ENCODE data around the gene MARVELD1.

Gene MARVELD1

DNA sequence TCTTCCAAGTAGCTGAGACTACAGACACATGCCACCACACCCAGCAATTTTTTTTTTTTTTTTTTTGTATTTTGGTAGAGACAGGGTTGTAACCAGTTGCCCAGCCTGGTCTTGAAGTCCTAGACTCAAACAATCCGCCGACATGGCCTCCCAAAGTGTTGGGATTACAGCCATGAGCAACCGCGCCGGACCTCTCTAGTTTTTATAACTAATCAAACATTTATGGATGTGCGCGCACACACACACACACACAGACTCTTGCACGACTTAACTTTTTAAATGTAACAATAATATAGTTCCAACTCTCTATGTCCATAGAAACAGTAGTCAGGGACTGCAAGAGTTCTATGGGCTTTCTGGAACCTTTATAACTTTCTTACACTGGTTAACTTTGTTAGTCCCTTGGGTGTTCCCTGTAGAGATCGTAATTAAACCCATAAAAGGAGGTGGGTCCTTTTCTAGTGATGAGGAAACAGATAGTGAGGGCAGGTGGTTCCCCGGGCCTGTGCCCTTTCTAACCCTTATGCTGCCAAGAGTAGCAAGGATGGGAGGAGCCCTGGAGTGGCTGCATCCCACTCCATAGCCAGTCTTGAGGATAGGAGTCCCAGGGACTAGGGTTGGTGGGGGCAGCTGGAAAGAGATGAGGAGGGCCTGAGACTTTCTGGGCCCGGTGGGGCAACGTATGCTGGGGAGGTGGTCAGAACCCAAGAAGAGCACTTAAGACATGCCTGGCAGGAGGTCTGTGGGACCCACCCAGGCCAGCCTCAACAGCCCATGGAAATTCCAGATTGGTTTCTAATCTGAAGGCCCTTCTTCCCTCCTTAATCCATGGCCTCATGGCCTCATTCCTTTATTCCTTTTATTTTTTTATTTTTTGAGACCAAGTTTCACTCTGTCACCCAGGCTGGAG is 8.6 kb downstream of the MARVELD1 start:
- no peak for DNase-seq (ENCODE audit: low read depth)

DNA sequence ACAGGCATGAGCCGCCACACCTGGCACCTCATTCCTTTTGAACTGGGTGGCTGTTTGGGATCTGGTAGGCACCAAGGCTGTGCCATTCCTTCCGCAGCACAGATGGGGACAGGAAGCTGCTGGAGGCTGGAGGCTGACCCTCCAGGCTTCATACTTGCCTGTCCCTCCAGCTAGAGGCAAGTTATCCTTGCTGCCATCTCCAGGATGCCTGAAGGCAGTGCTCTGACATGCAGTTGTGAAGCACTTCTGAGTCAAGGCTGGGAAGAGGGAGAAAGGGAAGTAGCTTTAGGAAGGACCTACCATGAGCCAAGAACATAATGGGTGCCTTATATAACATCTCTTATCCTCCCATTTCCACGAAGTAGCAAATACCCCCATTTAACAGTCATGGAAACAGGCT is 9.5 kb downstream of the MARVELD1 start:
- DNase-seq (ENCODE audit: low read depth) = no peak

DNA sequence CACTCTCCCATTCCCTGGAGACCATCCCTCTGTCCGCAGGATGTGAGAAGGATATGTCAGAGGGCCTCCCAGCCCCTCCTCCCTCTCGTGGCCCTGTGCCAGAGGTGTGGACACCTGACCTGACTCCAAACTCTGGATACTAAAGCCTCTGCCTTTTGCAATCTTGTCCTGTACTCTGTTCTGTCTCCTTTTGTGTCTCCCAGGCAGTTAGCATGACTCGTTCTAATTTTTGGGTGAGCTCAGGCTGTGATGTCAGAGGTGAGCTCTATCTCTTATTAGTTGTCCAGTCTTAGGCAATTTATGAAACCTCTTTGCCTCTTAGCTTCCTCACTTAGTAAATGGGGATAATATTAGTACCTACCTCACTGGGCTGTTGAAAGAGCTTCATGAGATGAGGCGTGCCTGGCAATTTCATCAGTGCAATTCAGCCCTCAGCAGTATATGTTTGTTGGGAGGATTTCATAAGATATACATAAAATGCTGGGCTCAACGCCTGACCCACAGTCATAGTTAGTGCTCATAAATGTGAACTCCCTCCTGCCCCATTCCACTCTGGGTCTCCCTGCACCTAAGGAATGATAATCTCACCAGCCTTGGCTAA is 10.9 kb downstream of the MARVELD1 start:
- DNase-seq (ENCODE audit: low read depth) = no peak

DNA sequence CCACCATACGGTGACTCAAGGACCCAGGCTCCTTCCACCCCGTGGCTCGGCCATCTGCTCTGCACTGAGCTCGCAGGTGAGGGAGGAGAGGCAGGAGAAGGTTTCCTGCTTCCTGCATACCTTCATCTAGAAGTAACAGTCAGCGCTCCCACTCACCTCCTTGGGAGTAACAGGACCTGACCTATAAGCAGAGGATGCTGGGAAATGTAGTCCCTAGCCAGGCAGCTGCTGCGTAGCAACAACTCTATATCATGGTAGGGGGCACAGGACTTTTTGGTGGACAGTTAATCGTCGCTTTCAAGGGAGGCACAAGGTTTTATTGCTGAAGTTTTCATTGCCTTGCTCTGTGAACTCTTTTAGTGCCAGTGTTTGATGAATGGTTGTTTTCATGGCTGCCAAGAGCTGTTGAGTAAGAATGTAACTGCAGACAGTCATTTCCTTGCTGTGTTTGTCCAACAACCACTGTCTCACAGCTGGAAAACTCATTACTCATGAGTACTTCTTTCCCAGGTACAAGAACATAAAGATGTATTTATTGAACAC is 13.2 kb downstream of the MARVELD1 start:
- DNase-seq (ENCODE audit: low read depth) = no peak

DNA sequence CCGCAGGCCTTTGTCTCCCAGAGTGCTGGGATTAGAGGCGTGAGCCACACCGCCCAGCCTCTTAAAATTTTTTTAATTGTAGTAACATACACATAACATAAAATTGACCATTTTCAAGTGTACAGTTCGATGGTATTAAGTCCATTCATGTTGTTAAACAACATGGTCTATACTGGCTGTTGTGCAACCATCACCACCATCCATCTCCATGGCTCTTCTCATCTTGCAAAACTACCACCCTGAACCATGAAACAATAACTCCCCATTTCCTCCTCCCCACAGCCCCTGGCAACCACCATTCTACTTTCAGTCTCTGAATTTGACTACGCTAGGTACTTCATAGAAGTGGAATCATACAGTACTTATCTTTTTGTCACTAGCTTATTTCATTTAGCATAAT is 15.5 kb downstream of the MARVELD1 start:
- DNase-seq (ENCODE audit: low read depth) = no peak

DNA sequence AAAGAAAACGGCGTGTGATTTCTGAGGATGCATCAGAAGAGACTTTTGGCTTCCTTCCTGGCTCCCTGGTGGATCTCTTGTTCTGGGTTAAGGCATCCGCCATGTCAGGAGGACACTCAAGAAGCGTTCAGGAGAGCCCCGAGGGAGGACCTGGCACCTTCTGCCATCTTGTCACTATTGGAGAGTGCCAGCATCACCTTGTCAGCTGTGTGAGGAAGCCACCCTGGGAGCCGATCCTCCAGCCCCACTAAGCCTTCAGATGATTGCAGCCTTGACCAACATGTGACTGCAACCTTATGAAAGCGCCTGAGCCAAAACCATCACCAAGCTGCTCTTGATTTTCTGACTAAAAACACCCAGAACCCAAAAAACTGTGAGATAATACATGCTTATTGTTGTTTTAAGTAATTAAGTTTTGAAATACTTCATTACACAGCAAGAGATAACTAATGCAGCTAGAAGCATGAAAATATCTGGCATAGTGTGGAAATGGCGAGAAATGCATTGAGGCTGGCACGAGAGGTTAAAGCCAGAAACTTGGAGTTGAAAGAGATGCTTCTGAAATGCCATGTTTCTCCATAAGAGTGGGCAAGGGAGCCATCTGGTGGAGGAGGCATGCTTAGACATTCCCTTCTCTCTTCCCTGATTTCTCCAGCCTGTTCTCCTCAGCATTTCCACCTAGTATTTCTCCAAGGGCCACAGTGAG is 18.0 kb downstream of the MARVELD1 start:
- peak; percentile 20 for DNase-seq (ENCODE audit: low read depth)

DNA sequence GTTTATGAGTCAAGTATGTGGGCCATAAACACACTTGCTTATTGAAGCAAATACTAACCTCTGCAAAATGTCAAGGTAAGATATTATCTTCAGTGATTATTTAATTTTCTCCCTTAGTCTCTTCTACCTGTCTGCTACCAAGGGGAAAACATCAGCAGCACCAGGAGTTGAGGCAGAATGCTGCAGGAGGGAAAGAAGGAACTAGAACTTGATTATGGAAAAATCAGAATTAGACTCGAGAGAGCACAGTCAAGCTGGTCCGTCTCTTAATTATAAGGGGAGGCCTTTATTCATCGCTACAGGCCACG is 18.5 kb downstream of the MARVELD1 start:
- no peak for DNase-seq (ENCODE audit: low read depth)

DNA sequence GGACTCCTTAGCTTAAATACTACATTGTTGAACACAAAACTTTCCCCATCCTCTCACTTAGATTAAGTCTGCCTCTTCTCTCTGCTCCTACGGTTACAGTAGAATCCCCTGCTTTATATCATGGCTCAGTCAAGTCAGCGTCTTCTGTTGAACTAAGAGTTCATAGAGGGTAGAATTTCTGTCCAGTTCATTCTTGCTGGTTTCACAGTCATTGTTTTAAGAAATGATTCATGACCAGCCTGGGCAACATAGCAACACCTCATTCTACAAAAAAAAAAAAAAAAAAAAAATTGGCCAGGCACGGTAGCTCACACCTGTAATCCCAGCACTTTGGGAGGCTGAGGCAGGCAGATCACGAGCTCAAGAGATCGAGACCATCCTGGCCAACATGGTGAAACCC is 19.7 kb downstream of the MARVELD1 start:
- no peak for DNase-seq (ENCODE audit: low read depth)

DNA sequence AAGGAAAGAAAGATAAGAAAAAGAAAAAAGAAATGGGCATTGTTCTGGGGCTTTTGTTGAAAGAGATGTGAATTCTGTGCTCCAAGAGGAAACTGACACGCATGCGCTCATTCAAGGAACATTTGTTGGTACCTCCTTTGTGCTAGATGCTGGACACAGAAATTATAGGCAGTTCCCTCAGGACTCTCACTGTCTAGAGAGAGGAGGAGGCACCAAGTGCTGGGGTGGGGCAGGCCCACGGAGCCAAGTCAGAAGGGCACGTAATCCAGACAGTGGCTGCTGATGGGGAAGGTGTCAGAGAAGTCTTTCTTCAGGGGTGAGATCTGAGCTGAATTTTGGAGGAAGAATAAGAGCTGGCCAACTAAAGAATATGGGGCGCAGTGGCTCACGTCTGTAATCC is 20.5 kb downstream of the MARVELD1 start:
- DNase-seq (ENCODE audit: low read depth) = no peak

DNA sequence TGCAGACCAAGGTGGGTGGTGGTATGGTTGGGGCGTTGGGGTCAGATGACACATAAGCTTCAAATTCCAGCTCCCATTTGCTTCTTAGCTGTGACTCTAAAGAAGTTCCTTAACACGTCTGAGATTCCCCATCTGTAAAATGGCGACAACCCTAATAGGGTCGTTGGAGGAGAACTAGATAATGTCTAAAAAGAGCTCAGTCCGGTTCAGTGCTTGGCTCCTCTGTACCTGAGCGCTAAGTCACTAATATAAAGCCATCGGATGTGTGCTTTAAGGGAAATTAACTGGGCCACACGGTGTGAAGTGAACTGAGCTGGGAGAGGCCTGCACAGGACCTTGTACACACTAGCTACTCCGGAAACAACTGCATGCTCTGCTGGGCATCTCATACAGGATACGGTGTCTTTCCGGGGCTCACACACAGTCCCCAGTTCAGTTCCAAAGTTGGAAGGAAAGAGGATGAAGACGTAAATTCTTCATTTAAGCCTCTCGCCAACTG is 22.9 kb downstream of the MARVELD1 start:
- DNase-seq (ENCODE audit: low read depth) = no peak

DNA sequence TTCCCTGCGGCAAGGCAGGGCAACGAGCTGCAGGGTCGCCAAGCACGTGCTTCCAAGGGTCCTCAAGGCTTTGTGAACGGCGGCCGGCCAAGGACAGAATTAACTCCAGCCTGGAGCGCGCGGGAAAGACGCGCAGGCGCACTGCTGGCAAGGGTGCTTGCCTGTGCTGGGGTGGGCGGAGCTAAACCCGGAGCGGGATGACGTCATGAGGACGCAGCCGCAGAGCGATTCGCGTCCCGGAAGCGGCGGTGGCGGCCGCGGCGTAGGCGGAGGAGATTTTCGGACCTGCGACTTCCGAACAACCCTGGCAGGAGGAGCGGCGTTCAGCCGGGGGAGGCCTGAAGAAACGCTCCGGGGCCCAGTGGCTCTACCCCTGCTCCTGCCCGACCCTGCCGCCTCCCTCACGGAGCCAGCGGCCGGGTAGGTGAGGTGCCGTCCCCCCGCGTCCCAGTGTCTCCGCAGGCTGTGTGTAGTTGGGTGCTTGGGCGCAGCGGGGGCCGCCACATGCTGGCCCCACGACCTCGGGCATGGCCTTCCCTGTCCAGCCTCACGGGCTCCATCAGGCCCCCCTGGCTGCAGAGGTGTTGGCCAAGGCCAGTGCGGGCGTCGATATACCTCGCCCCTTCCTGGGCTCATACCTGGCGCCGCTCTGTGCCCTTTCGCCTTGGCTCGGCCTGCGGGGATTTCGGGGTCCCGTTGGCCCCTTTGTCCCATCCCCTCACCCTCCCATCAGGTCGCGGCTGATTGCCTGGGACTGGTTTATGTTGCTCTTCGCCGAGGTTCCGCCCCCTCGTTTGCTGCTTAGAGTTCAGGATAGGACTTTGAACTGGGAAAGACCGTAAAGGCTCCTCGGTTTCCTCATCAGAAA is 23.6 kb downstream of the MARVELD1 start, which contains the start of gene ZFYVE27:
Gene ZFYVE27 (plus strand): TSS at position 227 of the 868 bp plus-strand sequence. CDS start 1,350 bp downstream, outside the sequence.
- DNase-seq (ENCODE audit: low read depth) = peak; percentile 90

DNA sequence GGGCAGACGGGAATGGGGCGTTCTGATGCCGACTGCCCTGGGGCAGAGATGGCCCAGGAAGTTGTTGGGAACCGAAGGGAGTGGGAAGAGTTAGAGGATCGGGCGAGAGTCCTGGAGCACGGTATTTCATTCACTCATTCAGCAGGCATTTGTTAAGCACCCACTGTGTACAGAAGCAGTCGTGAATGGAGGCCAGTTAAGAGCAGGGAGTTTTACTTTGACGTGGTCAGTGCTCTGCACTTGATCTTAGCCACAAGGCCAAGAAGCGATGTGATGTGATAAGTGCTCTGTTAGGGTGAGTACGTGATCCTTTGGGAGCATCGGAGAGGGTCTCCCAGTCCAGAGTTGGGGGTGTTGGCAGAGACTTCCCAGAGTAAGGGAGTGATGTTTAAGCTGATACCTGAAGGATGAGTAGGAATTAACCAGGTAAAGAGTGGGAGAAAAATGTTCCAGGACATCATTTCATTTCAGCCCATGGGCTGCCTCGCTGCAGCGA is 24.3 kb downstream of the MARVELD1 start:
- DNase-seq (ENCODE audit: low read depth) = no peak

DNA sequence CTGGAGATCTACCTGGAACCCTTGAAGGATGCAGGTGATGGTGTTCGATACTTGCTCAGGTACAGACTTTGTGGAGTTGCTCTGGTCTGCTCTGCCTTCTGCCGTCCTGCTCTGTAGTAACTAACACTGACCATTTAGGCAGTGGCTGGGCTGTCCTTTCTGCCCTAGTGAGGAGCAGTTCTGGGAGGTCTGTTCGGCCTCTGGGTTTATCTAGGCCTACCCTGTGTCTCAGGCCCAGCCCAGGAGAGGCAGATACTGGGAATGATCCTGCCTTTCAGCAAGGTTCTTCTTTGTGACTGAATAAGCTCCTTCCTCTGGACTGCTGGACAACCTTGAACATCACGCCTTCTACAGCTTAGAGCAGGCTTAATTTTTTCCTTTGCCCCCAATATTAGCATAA is 25.1 kb downstream of the MARVELD1 start:
- no peak for DNase-seq (ENCODE audit: low read depth)

DNA sequence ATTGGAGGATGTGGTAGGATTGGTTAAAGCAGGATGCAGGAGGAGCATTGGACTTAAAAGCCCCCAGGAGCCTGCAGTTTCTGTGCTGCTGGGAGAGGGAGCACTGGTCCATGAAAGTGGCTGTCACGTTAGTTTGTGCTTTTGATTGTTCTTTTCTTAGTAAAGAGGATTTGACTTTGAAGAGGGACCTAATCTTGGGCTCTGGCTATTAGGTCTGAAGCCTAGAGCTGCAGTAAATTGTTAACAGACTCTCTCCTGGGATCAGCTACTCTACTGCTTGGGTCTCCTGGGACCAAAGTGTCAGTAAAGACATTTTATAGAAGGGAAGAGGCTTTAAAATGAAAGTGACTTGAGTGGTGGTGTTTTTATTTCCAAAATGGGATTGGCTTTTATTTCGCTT is 27.1 kb downstream of the MARVELD1 start:
- DNase-seq (ENCODE audit: low read depth) = no peak

DNA sequence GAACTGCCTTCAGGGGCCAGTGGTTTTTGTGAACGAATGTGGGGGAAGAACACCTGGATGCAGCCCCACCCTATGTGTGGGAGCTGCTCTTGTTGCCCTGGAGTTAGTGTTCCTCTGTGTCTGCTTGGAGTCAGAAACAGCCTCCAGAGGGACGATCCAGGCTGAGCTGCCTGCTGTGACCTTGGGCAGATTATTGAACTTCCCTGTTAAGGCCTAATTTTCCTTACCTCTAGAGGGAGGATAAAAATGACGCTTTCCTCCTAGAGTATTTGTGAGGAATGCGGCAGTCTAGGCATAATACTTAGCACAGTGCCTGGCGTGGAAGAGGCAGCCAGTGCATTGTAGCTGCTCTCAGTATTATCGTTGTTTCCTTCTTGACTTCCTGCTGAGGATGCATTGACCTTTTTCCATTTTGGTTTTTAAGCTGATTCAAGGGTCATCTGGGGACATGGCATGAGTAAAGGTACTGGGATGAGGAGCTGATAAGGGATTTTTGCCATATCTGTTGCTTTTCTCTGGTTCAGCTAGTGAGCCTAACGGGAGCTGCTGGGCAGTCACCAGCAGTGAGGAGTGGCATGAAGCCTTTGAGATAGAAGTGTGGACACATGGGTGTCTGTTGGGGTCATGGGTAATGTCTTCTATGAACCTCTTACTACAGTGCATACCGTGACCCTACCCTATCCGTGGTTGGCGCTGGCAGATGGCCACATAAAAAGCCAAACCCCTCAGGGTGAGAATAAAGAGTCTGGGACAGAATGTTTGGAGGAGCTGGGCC is 29.8 kb downstream of the MARVELD1 start:
- DNase-seq (ENCODE audit: low read depth) = no peak

DNA sequence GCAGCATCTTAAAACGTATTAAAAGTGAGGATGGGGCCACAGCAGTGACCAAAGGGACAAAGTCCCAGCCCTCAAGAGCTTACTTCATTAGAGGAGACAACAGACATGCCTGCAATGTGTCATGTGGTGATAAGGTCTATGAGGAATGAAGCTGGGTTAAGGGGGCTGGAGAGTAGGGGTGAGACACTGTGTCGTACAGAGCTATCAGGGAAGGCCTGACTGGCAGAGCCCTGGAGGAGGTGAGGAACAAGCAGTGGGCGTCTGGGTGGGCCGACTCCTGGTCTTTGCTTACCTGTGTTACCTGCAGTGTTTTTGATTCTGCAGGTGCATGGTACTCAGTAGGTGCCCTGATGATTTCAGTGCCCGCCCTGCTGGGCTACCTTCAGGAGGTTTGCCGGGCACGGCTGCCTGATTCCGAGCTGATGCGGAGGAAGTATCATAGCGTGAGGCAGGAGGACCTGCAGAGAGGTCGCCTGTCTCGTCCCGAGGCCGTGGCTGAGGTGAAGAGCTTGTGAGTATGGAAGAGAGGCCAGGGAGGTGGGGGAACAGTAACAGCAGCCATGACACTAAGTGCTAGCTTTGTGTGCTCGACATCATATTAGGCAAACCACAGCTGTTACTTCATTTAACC is 31.0 kb downstream of the MARVELD1 start:
- DNase-seq (ENCODE audit: low read depth) = no peak

DNA sequence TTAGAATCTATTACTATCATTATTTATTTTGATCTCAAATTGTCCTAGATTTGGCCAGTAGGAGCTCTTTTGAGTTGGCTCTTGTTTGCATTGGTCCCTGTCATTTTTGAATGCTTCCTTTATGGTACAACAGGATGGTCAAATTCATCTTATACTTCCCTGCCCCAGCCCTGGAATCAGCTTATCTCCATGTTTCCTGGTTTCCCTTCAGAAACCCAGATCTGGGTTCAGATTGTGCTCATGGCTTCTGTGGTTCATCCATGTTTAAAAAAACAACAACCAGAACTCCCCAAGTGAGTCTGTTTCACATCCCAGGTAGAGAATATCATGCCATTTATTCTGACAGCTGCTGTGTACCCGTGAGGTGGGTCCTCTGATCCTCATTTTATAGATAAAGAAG is 34.0 kb downstream of the MARVELD1 start:
- DNase-seq (ENCODE audit: low read depth) = no peak

DNA sequence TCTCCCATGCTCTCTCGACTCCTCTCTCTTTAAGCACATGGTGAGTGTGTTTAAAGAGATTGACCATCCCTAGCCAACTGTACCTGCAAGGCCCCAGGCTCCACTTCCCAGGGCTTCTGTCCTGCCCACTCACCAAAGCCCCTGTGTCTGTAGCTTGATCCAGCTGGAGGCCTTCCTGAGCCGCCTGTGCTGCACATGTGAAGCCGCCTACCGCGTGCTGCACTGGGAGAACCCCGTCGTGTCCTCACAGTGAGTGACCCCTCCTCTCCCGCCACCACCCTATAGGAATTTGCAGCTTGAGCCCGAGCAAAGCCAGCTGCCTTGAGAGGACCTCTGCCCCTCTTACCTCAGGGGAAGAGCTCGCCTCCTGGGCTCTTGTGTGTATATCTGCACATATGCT is 34.6 kb downstream of the MARVELD1 start:
- DNase-seq (ENCODE audit: low read depth) = no peak

DNA sequence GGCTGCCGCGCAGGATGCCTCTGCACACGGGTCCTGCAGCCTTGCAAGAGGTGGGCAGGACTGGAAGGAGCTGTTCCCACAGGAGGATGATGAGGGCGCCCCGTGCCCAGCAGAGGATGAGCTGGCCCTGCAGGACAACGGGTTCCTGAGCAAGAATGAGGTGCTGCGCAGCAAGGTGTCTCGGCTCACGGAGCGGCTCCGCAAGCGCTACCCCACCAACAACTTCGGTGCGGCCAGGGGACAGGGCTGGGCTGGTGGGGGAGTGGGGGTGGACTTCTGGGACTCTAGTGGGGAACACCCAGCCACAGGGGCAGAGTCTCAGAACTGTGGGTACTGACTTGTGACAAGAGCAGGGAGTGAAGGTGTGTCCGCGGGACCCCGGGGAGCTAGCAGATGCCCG is 39.4 kb downstream of the MARVELD1 start:
- DNase-seq (ENCODE audit: low read depth) = no peak

DNA sequence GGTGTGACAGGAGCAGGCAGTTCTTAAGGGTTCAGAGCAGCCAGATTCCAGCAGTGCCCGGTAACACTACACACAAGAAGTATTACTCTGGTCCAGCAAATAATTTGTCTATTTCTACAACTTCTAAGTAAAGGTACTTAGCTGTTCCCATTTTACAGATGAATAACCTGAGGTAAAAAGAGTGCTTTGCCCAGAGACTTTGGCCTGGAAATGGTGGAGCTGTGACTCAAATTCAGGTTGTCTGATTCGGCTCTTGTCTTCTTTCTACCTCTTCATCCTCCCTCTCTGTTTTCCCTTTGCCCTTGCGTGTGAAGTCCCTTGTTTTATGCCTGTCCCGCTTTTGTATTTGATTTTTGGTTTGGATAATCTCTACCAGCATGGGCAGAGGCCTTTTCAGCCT is 41.2 kb downstream of the MARVELD1 start:
- DNase-seq (ENCODE audit: low read depth) = no peak

Measured in activated T-helper 1 cell treated with Interleukin-2 at 50 U/mL for 16 hours (primary cell).